Mesothelial cell of epicardium (in vitro differentiated cells): ENCODE results near the gene FOXO3. TPM values are rescaled to one million over a fixed set of nuclear protein-coding genes. Genes with fewer than 3 reads are reported as not detected.
A peak's percentile ranks its signal among the peaks of the same experiment; 100 is the strongest.

Source experiments
- DNase-seq, 2 experiments: peaks; one replicate each; pipeline ENCODE4 v3.0.0; 2021; ENCODE audit warnings: low spot score in 2 of 2; ENCODE audit not compliant: unreplicated experiment in 2 of 2
- H3K27ac Mint-ChIP-seq: 2 replicates; pipeline ENCODE4 v1.8.0; 2021; ENCODE audit warnings: mixed read lengths
- H3K27me3 Mint-ChIP-seq: 2 replicates; pipeline ENCODE4 v1.8.0; 2021; ENCODE audit warnings: low read depth, mixed read lengths
- H3K36me3 Mint-ChIP-seq: 2 replicates; pipeline ENCODE4 v1.8.0; 2021; ENCODE audit warnings: mixed read lengths
- H3K4me1 Mint-ChIP-seq: 2 replicates; pipeline ENCODE4 v1.8.0; 2021; ENCODE audit warnings: mixed read lengths
- H3K4me3 Mint-ChIP-seq: 2 replicates; pipeline ENCODE4 v1.8.0; 2021; ENCODE audit warnings: mild to moderate bottlenecking, moderate library complexity, mixed read lengths
- H3K9me3 Mint-ChIP-seq: 2 replicates; pipeline ENCODE4 v1.8.0; 2021; ENCODE audit warnings: mixed read lengths
- total RNA-seq: library from RNA; stranded (reverse); gene quantifications from 3 replicates; pipeline ENCODE4 v1.2.1, GENCODE V29; 2021
- TF ChIP-seq, protein P1 (sequence below): fragments of 200-600 bp; sonication (generic); IDR thresholded peaks from one replicate; pipeline ENCODE4 v1.5.0; 2021; ENCODE audit warnings: antibody characterized with exemption; ENCODE audit not compliant: unreplicated experiment

The FOXO3 gene
- total RNA-seq, 1 donor from 2014 or later = 58.3 TPM

DNA sequence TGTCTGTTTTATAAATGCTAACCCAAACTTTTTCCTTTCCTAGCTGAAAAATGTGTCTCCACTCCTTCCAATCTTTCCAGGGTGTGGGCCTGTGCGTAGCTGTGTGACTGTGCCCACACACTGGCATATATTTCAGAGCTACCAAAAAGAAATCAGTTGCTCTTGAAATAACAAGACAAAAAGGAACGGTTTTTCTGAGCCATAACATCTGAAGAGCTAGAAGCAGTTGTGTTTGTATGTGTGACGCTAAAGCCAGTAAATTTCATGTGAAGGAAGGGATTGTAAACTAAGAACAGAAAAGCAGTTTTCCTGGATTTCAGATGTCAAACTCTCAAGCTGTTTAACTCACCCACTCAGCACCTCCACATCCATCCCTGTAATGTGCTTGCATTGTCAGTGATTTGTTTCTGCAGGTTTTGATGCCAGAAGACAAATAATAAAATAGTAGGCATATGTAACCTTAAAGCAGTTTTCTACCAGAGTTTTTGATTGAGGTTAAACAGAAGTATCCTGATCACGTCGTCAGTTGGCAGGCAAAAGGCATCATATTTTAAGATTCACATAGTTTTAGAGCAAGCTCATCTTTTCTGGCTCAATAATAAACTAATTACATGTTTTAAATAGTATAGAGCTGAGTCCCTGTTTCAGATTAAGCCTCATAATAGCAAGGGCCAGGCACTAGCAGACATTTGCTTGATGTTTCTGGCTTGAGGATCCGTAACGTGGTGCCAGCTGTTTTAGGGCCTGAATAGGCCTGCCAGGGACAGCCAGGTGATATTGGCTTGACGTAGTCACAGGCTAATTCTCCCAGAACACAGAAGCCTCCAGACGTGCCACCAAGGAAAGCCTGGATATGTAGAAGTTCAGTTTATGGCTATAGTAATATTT lies 90.9 kb downstream of the FOXO3 start:
- Mint-ChIP-seq H3K4me3 (no peak overlapping the region), H3K27ac (peak overlapping the region; percentile 82), H3K27me3 (no peaks in the 10 kb centered on the region), H3K36me3 (peaks cover 5% of the 10 kb centered on the region), H3K4me1 (peaks cover 70% of the 10 kb centered on the region), H3K9me3 (no peaks in the 10 kb centered on the region)
- DNase-seq = no peak
- TF ChIP-seq, protein P1, sequence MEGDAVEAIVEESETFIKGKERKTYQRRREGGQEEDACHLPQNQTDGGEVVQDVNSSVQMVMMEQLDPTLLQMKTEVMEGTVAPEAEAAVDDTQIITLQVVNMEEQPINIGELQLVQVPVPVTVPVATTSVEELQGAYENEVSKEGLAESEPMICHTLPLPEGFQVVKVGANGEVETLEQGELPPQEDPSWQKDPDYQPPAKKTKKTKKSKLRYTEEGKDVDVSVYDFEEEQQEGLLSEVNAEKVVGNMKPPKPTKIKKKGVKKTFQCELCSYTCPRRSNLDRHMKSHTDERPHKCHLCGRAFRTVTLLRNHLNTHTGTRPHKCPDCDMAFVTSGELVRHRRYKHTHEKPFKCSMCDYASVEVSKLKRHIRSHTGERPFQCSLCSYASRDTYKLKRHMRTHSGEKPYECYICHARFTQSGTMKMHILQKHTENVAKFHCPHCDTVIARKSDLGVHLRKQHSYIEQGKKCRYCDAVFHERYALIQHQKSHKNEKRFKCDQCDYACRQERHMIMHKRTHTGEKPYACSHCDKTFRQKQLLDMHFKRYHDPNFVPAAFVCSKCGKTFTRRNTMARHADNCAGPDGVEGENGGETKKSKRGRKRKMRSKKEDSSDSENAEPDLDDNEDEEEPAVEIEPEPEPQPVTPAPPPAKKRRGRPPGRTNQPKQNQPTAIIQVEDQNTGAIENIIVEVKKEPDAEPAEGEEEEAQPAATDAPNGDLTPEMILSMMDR = no peak

DNA sequence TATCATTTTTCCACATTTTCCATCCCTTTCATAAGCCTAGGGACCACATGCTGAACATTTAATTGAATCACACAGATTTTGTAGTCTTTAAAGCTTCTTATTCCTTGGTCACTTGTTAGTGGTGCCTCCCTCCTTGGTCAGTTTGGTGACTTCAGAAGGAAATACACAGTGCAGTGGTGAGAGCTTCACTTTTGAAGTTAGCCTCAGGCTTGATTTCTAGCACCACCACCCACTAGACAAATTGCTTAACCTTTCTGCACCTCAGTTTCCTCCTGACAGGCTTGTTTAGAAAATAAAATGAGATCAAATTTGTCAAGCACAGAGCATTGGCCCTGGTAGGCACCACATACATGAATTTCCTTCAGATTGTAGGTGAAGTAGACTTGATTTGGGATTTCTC lies 91.7 kb downstream of the FOXO3 start:
- Mint-ChIP-seq H3K4me3 (no peak overlapping the region), H3K36me3 (peaks cover 5% of the 10 kb centered on the region), H3K9me3 (no peaks in the 10 kb centered on the region), H3K27ac (peak overlapping the region; percentile 82), H3K4me1 (peaks cover 74% of the 10 kb centered on the region), H3K27me3 (no peaks in the 10 kb centered on the region)
- no peak for DNase-seq
- TF ChIP-seq, protein P1 = no peak

DNA sequence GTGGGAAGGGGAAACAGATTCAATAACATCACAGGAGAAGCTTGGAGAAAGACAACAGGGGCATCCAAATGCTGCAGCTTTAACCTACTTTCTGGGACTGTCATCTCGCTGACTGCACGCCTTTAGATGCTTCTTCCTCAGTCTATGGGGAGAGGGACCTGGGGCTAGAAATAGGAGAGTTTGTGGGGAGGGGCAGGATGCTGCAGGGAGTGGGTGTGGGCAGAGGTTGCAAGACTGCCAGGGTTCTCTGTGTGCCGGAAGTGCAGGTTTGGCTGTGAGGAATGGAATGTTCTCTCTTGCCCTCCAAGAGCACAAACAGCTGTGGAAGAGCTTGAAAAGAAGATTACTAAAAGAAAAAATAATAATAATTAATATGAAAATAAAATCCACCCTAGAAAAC lies 93.2 kb downstream of the FOXO3 start:
- peaks cover 5% of the 10 kb centered on the region for H3K36me3 Mint-ChIP-seq
- H3K4me3 Mint-ChIP-seq = no peak overlapping the region
- H3K9me3 Mint-ChIP-seq = peaks cover 5% of the 10 kb centered on the region
- DNase-seq = no peak
- H3K27me3 Mint-ChIP-seq = no peaks in the 10 kb centered on the region
- peak overlapping the region; percentile 64 for H3K27ac Mint-ChIP-seq
- peaks cover 84% of the 10 kb centered on the region for H3K4me1 Mint-ChIP-seq
- TF ChIP-seq, protein P1 = no peak

DNA sequence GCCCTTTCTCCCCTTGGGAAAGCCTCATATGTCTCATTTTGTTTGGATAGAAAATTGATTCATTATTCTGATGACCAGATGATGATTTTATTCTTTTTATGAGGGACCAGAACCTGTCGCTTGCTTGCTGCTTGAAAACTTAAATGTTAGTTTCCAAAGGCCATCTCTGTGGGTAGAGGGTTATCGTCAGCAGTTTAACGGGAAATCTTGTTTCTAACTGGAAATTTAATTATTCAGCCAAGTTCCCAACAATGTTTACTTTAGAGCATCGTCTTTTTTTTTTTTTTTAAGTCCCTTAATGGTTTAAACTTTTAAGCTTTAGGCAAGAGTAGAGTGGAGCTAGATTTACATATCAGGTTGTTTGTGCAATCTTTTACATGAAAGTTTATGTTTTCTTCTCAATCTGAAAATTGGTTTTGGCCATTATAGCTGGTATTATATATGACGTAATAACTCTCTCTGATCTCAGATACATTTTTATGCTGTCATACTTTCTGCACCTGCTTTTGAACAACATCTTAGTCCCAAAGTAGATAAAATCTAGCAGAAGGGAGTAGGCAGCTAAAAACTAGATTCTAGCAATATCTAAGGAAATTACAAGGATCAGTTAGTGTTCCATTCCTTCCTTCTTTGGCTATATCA lies 93.9 kb downstream of the FOXO3 start:
- no peaks in the 10 kb centered on the region for H3K27me3 Mint-ChIP-seq
- H3K36me3 Mint-ChIP-seq = peaks cover 5% of the 10 kb centered on the region
- no peak for DNase-seq
- TF ChIP-seq, protein P1 = no peak
- no peak overlapping the region for H3K4me3 Mint-ChIP-seq
- peaks cover 79% of the 10 kb centered on the region for H3K4me1 Mint-ChIP-seq
- H3K27ac Mint-ChIP-seq = peak overlapping the region; percentile 65
- H3K9me3 Mint-ChIP-seq = peaks cover 5% of the 10 kb centered on the region

DNA sequence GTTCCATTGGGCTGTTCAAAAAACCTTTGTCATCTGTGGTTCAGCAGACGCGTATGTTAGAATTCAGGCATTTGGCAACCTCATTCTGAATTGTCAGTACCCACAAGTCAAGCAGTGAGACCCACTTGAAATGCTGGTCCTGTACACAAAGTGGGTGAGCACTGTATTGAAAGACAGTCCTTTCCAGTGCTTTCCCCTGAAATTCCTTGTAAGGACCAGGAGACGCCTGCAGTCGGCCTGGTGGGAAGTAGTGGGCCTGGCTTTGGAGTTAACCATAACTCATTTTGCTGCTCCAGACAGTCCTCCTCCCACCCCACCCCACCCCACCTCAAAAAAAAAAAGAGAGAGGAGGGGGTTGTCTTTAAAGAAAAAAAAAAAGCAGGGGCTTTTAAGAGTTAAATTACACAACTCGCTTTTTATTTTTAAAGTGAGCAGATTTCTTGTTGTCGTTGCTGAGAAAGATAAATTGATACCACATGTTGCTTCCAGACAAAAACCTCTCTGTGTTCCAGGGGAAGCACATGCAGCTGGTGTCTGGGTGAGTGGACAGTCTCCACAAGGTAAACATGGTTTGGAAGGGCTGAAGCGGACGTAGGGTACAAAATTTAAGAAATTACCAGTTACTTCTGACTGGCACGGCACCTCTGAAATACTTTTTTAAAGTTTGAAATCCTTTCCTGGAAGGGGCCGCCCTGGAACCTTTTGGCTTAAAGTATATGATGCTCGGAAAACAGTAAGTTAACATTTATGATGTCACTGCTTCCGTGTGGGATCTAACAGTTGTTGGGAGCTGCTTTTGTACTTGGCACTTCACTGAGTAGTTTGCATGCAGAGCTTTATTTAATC lies 95.3 kb downstream of the FOXO3 start:
- H3K4me1 Mint-ChIP-seq = peaks cover 73% of the 10 kb centered on the region
- H3K9me3 Mint-ChIP-seq = peaks cover 5% of the 10 kb centered on the region
- peak overlapping the region; percentile 96 for H3K27ac Mint-ChIP-seq
- H3K4me3 Mint-ChIP-seq = peak overlapping the region; percentile 58
- peaks cover 5% of the 10 kb centered on the region for H3K36me3 Mint-ChIP-seq
- DNase-seq = no peak
- H3K27me3 Mint-ChIP-seq = no peaks in the 10 kb centered on the region
- TF ChIP-seq, protein P1 = no peak
